Fibroblast of pulmonary artery (primary cell): ENCODE measurements around the gene ANKRD13D.

Experiments
- DNase-seq: peaks from one replicate; pipeline ENCODE4 v3.0.0-alpha.2; 2010; ENCODE audit warnings: low read depth
- H3K4me3 ChIP-seq: replicated peaks from 2 replicates; pipeline ENCODE4 v1.5.1; 2011; ENCODE audit warnings: low read depth, mild to moderate bottlenecking, control low read depth, low read length, moderate library complexity
- CTCF ChIP-seq: IDR thresholded peaks from 2 replicates; pipeline ENCODE4 v1.5.1; 2011; ENCODE audit warnings: mild to moderate bottlenecking, control low read depth, low read length, inconsistent platforms; ENCODE audit errors: missing control alignments

Gene ANKRD13D

GRCh38 chr11:67271541-67272284 lies 17.4 kb upstream of the ANKRD13D start:
- no peak for TF ChIP-seq CTCF
- no peak overlapping the region for H3K4me3 ChIP-seq
- DNase-seq: no peak

GRCh38 chr11:67272327-67273259 lies 16.5 kb upstream of the ANKRD13D start:
- TF ChIP-seq CTCF: no peak
- DNase-seq: no peak
- no peak overlapping the region for H3K4me3 ChIP-seq

- no peak for TF ChIP-seq CTCF
- H3K4me3 ChIP-seq: no peak overlapping the region
- no peak for DNase-seq
These were observed 15.7 kb upstream of the ANKRD13D start for GRCh38 chr11:67273260-67273990.

- no peak overlapping the region for H3K4me3 ChIP-seq
- TF ChIP-seq CTCF: no peak
- DNase-seq: no peak
These were observed 14.1 kb upstream of the ANKRD13D start for GRCh38 chr11:67274768-67275605.

- TF ChIP-seq CTCF: no peak
- no peak for DNase-seq
- no peak overlapping the region for H3K4me3 ChIP-seq
These were observed 13.3 kb upstream of the ANKRD13D start for GRCh38 chr11:67275606-67276409.
